HEK293 (cell line): ENCODE measurements around the gene SRR.

Experiments used
- CTCF ChIA-PET: fragments of 350-600 bp; formaldehyde crosslinking; extraction: SDS; loops from one replicate; lab custom pipeline; 2021; ENCODE audit warnings: antibody characterized with exemption; lab: Yijun Ruan, JAX
- POLR2A ChIA-PET: fragments of 300-600 bp; formaldehyde crosslinking; extraction: SDS; loops from one replicate; lab custom pipeline; 2020; ENCODE audit warnings: antibody characterized with exemption, inconsistent platforms; lab: Yijun Ruan, JAX
- H3K27ac ChIP-seq: fragments of 200-500 bp; sonication (Bioruptor generic); 2 replicates; pipeline ENCODE4 v1.5.1; 2014; ENCODE audit warnings: low read depth, low read length, control low read depth, inconsistent platforms; ENCODE audit errors: extremely low read depth
- H3K36me3 ChIP-seq, 2 experiments: fragments of 200-500 bp in 1 of 2; sonication (Bioruptor generic) in 1 of 2; 1 replicate in 1 of 2; 2 replicates in 1 of 2; pipeline ENCODE4 v1.5.1; 2014 to 2017; ENCODE audit warnings: inconsistent platforms in 2 of 2, low read length in 2 of 2; ENCODE audit not compliant: control insufficient read depth in 2 of 2, insufficient read depth in 1 of 2
- H3K4me1 ChIP-seq: fragments of 200-500 bp; sonication (Bioruptor generic); 2 replicates; pipeline ENCODE4 v1.5.1; 2014; ENCODE audit warnings: mild to moderate bottlenecking, low read length, inconsistent platforms; ENCODE audit not compliant: control insufficient read depth, insufficient read depth
- H3K4me3 ChIP-seq: 2 replicates; pipeline ENCODE4 v1.5.1; 2011; ENCODE audit warnings: low read depth, mild to moderate bottlenecking, control low read depth, low read length, moderate library complexity
- H3K9me3 ChIP-seq: fragments of 200-500 bp; sonication (Bioruptor generic); 2 replicates; pipeline ENCODE4 v1.5.1; 2014; ENCODE audit warnings: low read depth, low read length, inconsistent platforms; ENCODE audit not compliant: control insufficient read depth, insufficient read depth
- CTCF ChIP-seq: fragments of 450-650 bp; formaldehyde crosslinking; IDR thresholded peaks from 2 replicates; pipeline ENCODE4 v1.5.1; 2016; ENCODE audit warnings: missing biosample characterization, missing genetic modification characterization
- GLI2 ChIP-seq: fragments of 450-650 bp; formaldehyde crosslinking; IDR thresholded peaks from 2 replicates; pipeline ENCODE4; 2017; ENCODE audit warnings: missing biosample characterization, missing genetic modification characterization, low read depth, borderline replicate concordance
- MZF1 ChIP-seq: fragments of 450-650 bp; formaldehyde crosslinking; IDR thresholded peaks from 2 replicates; pipeline ENCODE4 v1.5.1; 2017; ENCODE audit warnings: missing biosample characterization, missing genetic modification characterization, borderline replicate concordance
- PRDM10 ChIP-seq: fragments of 450-650 bp; formaldehyde crosslinking; IDR thresholded peaks from 2 replicates; pipeline ENCODE4 v1.5.1; 2016; ENCODE audit warnings: missing biosample characterization, missing genetic modification characterization
- SP7 ChIP-seq: fragments of 450-650 bp; formaldehyde crosslinking; IDR thresholded peaks from 2 replicates; pipeline ENCODE4 v1.5.1; 2016; ENCODE audit warnings: missing biosample characterization, missing genetic modification characterization
- ZFP37 ChIP-seq: fragments of 450-650 bp; formaldehyde crosslinking; IDR thresholded peaks from 2 replicates; pipeline ENCODE4 v1.5.1; 2016; ENCODE audit warnings: missing biosample characterization, missing genetic modification characterization
- ZNF148 ChIP-seq: fragments of 450-650 bp; formaldehyde crosslinking; IDR thresholded peaks from 2 replicates; pipeline ENCODE4 v1.5.0; 2017; ENCODE audit warnings: missing biosample characterization, missing genetic modification characterization, borderline replicate concordance
- ZNF223 ChIP-seq: fragments of 450-650 bp; formaldehyde crosslinking; IDR thresholded peaks from 2 replicates; pipeline ENCODE4 v1.5.1; 2016; ENCODE audit warnings: missing biosample characterization, missing genetic modification characterization
- ZNF362 ChIP-seq: fragments of 450-650 bp; formaldehyde crosslinking; IDR thresholded peaks from 2 replicates; pipeline ENCODE4 v1.5.1; 2016; ENCODE audit warnings: missing biosample characterization, missing genetic modification characterization
- ZNF398 ChIP-seq: fragments of 450-650 bp; formaldehyde crosslinking; IDR thresholded peaks from 2 replicates; pipeline ENCODE4 v1.5.1; 2017; ENCODE audit warnings: missing biosample characterization, missing genetic modification characterization
- ZNF501 ChIP-seq: fragments of 450-650 bp; formaldehyde crosslinking; IDR thresholded peaks from 2 replicates; pipeline ENCODE4 v1.5.1; 2016; ENCODE audit warnings: missing biosample characterization, missing genetic modification characterization
- ZNF560 ChIP-seq: fragments of 450-650 bp; formaldehyde crosslinking; IDR thresholded peaks from 2 replicates; pipeline ENCODE4 v1.5.1; 2017; ENCODE audit warnings: missing biosample characterization, missing genetic modification characterization, borderline replicate concordance
- ZNF610 ChIP-seq: fragments of 450-650 bp; formaldehyde crosslinking; IDR thresholded peaks from 2 replicates; pipeline ENCODE4 v1.5.1; 2016; ENCODE audit warnings: missing biosample characterization, missing genetic modification characterization, borderline replicate concordance
- ZNF654 ChIP-seq: fragments of 450-650 bp; formaldehyde crosslinking; IDR thresholded peaks from 2 replicates; pipeline ENCODE4 v1.5.1; 2016; ENCODE audit warnings: low read depth, missing biosample characterization, missing genetic modification characterization
- TF ChIP-seq, protein P1 (sequence below): fragments of 450-650 bp; formaldehyde crosslinking; IDR thresholded peaks from 2 replicates; pipeline ENCODE4 v1.5.1; 2016; ENCODE audit warnings: missing biosample characterization, missing genetic modification characterization

Gene SRR

GRCh38 chr17:2271985-2272702, 31.6 kb upstream of the SRR start:
- H3K36me3 ChIP-seq: peaks cover 41 to 61% of the 10 kb centered on the region in 2 experiments
- no peak overlapping the region for H3K4me3 ChIP-seq
- H3K9me3 ChIP-seq: no peaks in the 10 kb centered on the region
- no peaks in the 10 kb centered on the region for H3K4me1 ChIP-seq
- ChIA-PET POLR2A (interaction anchor here (1.5 kb wide), 1 partner anchor 32 kb away, joined by 3 read pairs; the partner anchor contains the start of genes SMG6 and SRR), CTCF (no interaction called here)
- TF ChIP-seq, protein P1, sequence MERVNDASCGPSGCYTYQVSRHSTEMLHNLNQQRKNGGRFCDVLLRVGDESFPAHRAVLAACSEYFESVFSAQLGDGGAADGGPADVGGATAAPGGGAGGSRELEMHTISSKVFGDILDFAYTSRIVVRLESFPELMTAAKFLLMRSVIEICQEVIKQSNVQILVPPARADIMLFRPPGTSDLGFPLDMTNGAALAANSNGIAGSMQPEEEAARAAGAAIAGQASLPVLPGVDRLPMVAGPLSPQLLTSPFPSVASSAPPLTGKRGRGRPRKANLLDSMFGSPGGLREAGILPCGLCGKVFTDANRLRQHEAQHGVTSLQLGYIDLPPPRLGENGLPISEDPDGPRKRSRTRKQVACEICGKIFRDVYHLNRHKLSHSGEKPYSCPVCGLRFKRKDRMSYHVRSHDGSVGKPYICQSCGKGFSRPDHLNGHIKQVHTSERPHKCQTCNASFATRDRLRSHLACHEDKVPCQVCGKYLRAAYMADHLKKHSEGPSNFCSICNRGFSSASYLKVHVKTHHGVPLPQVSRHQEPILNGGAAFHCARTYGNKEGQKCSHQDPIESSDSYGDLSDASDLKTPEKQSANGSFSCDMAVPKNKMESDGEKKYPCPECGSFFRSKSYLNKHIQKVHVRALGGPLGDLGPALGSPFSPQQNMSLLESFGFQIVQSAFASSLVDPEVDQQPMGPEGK (tag by site-specific recombination): no peak
- TF ChIP-seq ZNF654 (tag by site-specific recombination): no peak
- TF ChIP-seq MZF1: no peak
- no peak overlapping the region for H3K27ac ChIP-seq

DNA sequence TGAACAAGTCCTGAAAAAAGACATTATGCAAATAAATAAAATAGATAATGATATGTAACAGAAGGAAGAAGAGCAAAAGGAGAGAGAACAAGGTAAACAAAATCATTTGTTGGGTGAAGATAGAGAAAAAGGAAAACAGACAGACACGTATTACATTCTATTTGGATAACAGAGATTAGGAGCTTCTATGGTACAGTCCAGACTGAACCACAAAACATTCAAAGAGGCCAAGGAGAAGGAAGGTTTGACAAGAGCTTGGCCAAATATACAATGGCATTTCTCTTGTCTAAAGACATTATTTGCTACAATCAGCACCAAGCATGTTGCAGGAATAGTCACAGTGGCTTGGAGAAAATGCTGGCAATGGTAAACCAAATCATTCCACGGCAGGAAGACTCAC, 29.3 kb upstream of the SRR start:
- H3K4me1 ChIP-seq: no peaks in the 10 kb centered on the region
- H3K4me3 ChIP-seq: no peak overlapping the region
- TF ChIP-seq ZNF610 (tag by site-specific recombination) (no peak), PRDM10 (tag by site-specific recombination) (peak; percentile 81)
- H3K27ac ChIP-seq: no peak overlapping the region
- peaks cover 51 to 70% of the 10 kb centered on the region in 2 experiments for H3K36me3 ChIP-seq
- H3K9me3 ChIP-seq: no peaks in the 10 kb centered on the region
- POLR2A ChIA-PET: no interaction called here
- CTCF ChIA-PET: no interaction called here

DNA sequence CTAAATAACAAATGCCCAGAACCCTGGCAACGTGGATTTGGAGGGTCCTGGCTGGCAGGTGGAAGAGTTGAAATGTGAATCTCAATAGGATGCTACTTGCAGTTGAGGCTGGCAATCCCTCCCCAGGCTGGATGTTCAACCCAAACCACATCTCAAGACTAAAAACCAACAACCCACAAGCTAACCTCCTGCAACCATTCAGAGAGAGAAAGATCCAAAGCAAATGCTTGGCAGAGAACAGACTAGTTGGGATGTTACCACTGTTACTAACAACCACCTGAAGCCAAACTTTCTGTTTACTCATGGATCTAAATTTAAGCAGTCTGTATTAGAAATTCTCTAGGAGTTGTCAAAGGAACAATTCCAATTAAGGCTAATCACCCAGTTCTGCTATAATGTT, 28.0 kb upstream of the SRR start:
- ChIA-PET POLR2A (no interaction called here), CTCF (no interaction called here)
- Histone ChIP-seq H3K4me1 (no peaks in the 10 kb centered on the region), H3K9me3 (no peaks in the 10 kb centered on the region), H3K36me3 (peaks cover 53 to 69% of the 10 kb centered on the region in 2 experiments), H3K27ac (no peak overlapping the region), H3K4me3 (no peak overlapping the region)
- TF ChIP-seq SP7 (tag by site-specific recombination) (no peak), ZNF501 (tag by site-specific recombination) (no peak), ZNF362 (no peak), ZNF398 (tag by site-specific recombination) (no peak), GLI2 (tag by site-specific recombination) (no peak), ZNF223 (no peak), ZNF148 (tag by site-specific recombination) (no peak), ZNF560 (tag by site-specific recombination) (no peak), ZFP37 (tag by site-specific recombination) (no peak), CTCF (tag by site-specific recombination) (no peak)
